HG02981 (cell line): Measurements from ENCODE around the gene TXNDC9.
"Not testable (repeated sequence)": the region's sequence is repeated elsewhere in the genome, so short reads cannot be mapped to it uniquely, and the experiment has no call there.

Experiments
- ATAC-seq: cut with Tn5 transposase; IDR thresholded peaks from one replicate; pipeline ENCODE4 v1.9.1; 2021; ENCODE audit warnings: mild to moderate bottlenecking, moderate library complexity; ENCODE audit not compliant: unreplicated experiment

Gene TXNDC9

GRCh38 chr2:99336804-99337112 is 625 bp upstream of the TXNDC9 start:
- peak; percentile 1 for ATAC-seq

DNA sequence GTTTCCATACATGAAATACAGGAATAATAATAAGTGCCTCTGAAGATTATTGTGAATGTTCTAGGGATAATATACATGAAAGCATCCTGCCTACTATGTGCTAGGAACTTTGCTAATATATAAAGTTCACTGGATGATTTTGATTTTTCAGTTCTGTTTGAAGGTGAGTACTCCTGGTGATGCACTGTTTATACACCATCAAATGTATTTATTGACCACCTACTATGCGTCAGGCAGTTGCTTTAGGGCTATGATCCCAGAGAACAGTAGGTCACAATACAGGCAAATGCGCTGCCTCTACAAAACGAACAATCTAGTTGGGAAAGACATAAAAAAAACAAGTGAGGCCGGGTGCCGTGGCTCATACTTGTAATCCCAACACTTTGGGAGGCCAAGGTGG is 10.7 kb downstream of the TXNDC9 start:
- ATAC-seq: no peak

- ATAC-seq: not testable (repeated sequence)
Measured at GRCh38 chr2:99317873-99318200, 18.3 kb downstream of the TXNDC9 start.

- ATAC-seq: no peak
Measured at GRCh38 chr2:99317161-99317872, 18.8 kb downstream of the TXNDC9 start.

- ATAC-seq: not testable (repeated sequence)
Measured at GRCh38 chr2:99301097-99301496, 35.0 kb downstream of the TXNDC9 start, which contains the start of gene LYG1. TSS of gene LYG1 (minus strand) at chr2:99301197. CDS start at chr2:99295670, 5,527 bp downstream.

- ATAC-seq: no peak
Measured at GRCh38 chr2:99299580-99299979, 36.6 kb downstream of the TXNDC9 start.

- ATAC-seq: no peak
Measured at GRCh38 chr2:99297994-99298393, 38.1 kb downstream of the TXNDC9 start.

DNA sequence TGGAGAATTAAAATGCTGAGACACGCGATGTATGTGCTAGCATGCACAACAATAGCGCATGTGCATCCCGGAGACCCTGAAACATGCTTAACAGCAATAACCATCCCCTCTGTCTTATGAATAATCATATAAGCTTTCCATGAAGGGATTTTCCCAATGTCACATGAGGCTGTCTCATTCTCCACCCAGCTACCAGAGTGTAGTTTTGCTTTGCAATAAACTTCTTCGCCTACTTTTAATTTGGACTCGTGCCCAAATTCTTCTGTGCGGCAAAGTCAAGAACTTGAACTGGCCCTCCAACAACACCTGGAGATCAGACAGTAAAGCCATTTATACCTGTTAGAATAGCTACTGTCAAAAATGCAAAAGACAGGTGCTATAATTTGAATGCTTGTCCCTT is 50.6 kb downstream of the TXNDC9 start:
- ATAC-seq: no peak

DNA sequence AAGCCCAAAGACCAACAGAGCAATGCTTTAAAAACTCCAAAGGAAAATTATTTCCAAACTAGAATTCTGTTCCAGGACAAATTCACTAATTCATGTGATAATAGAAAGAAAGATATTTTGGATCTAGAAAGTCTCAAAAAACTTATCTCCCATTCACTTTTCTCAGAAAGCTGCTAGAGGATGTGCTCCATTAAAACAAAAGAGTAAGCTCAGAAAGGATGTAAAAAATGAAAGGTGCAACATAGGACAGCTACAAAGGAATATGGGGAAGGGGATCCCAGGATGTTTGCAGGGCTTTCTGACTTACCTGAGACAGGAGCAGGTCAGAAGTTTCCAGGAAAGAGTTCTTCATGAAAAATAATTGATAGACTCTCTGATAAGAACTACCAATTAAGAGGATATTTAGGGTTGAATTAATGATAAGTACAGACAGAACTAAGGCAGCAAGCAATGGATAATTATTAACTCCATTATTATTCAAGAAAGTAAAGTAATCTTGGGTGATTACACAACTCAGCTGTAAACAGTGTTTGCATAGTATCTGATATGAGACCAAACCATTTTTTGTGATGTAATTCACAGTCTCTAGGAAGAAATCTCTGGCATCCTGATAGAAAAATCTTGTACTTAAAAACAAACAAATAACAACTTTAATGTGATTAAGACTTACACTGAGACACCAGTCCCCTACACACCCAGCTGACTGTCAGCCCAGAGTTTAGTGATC is 56.0 kb downstream of the TXNDC9 start:
- ATAC-seq: no peak

- no peak for ATAC-seq
Measured at GRCh38 chr2:99278793-99279291, 57.3 kb downstream of the TXNDC9 start.

GRCh38 chr2:99278195-99278765 is 57.9 kb downstream of the TXNDC9 start:
- not testable (repeated sequence) for ATAC-seq

- no peak for ATAC-seq
Measured at GRCh38 chr2:99275882-99276281, 60.3 kb downstream of the TXNDC9 start.
